TTC549 (cell line): Measurements from ENCODE around the gene CCDC175.

Source experiments
- FAIRE-seq: peaks from 2 replicates; lab custom pipeline; 2012; peaks lifted over from hg19 to GRCh38; lab: Jason Lieb, UNC

The CCDC175 gene

GRCh38 chr14:59576332-59577294 lies at the start of gene CCDC175:
TSS of gene CCDC175 (minus strand) at chr14:59576812. CDS start at chr14:59576775, 37 bp downstream.
- no peak for FAIRE-seq

GRCh38 chr14:59622631-59623030 lies 46.0 kb upstream of the CCDC175 start:
- no peak for FAIRE-seq

- no peak for FAIRE-seq
Measured at GRCh38 chr14:59619061-59619460, 42.4 kb upstream of the CCDC175 start.

- FAIRE-seq: no peak
Measured at GRCh38 chr14:59601056-59601455, 24.4 kb upstream of the CCDC175 start.

- no peak for FAIRE-seq
Measured at GRCh38 chr14:59600211-59600945, 23.8 kb upstream of the CCDC175 start.

- FAIRE-seq: no peak
Measured at GRCh38 chr14:59595071-59595470, 18.5 kb upstream of the CCDC175 start.

GRCh38 chr14:59591641-59592370 lies 15.2 kb upstream of the CCDC175 start:
- FAIRE-seq: no peak

- no peak for FAIRE-seq
Measured at GRCh38 chr14:59588101-59588500, 11.5 kb upstream of the CCDC175 start.

- FAIRE-seq: no peak
Measured at GRCh38 chr14:59585891-59586554, 9.4 kb upstream of the CCDC175 start.

GRCh38 chr14:59583755-59584154 lies 7.1 kb upstream of the CCDC175 start:
- no peak for FAIRE-seq

- FAIRE-seq: no peak
Measured at GRCh38 chr14:59582845-59583509, 6.4 kb upstream of the CCDC175 start.

- FAIRE-seq: no peak
Measured at GRCh38 chr14:59582161-59582560, 5.5 kb upstream of the CCDC175 start.

GRCh38 chr14:59580911-59581310 lies 4.3 kb upstream of the CCDC175 start:
- no peak for FAIRE-seq

- FAIRE-seq: no peak
Measured at GRCh38 chr14:59570122-59570521, 6.5 kb downstream of the CCDC175 start.

GRCh38 chr14:59566725-59567124 lies 9.9 kb downstream of the CCDC175 start:
- FAIRE-seq: no peak

- FAIRE-seq: no peak
Measured at GRCh38 chr14:59566296-59566695, 10.3 kb downstream of the CCDC175 start.

- FAIRE-seq: no peak
Measured at GRCh38 chr14:59565087-59565486, 11.5 kb downstream of the CCDC175 start.

GRCh38 chr14:59564366-59564765 lies 12.2 kb downstream of the CCDC175 start:
- no peak for FAIRE-seq

- FAIRE-seq: no peak
Measured at GRCh38 chr14:59547310-59547709, 29.3 kb downstream of the CCDC175 start.

GRCh38 chr14:59543873-59544272 lies 32.7 kb downstream of the CCDC175 start:
- no peak for FAIRE-seq

- FAIRE-seq: no peak
Measured at GRCh38 chr14:59541731-59542130, 34.9 kb downstream of the CCDC175 start.
